GM19099 (cell line): Measurements from ENCODE around the gene ISY1.

Experiments
- POLR2A ChIP-seq: IDR thresholded peaks from 3 replicates; pipeline ENCODE4 v1.6.1; 2011; ENCODE audit warnings: low read depth; ENCODE audit not compliant: insufficient read length; ENCODE audit errors: extremely low read depth

The ISY1 gene

GRCh38 chr3:129126726-129127280, 34.1 kb downstream of the ISY1 start:
- no peak for TF ChIP-seq POLR2A

DNA sequence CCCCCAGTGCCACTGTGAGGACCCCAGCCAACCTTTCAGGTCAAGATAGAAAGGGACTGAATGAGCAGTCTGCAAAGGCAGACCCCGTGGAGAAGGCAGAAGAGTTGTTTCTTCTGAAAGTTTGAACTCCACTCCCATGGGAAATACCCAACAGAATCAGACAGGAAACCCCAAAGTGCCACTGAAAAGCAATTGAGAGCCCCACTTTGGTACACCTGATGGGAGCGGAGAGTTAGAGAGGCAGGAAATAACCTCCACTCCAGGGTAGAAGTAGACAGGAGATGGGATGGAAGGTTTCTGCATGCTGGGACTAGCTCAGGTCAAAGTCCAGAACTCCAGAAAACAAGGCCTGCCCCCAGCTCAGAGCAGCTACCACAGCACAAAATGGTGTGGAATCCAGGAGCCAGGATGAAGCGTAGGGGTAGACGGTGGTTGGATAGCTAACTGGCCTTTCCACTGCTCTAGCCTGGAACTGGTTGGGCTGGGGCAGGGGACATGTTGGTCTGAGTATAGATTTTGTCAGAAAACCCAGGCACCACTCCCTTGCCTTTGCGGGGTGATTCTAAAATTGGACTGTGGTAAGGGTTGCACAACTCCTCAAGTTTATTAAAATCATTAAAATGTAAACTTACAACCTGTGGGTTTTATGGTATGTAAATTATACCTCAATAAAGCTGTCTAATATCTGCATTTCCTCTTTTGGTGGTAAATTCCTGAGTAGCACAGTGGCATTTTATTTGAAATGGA, 37.4 kb downstream of the ISY1 start:
- no peak for TF ChIP-seq POLR2A

DNA sequence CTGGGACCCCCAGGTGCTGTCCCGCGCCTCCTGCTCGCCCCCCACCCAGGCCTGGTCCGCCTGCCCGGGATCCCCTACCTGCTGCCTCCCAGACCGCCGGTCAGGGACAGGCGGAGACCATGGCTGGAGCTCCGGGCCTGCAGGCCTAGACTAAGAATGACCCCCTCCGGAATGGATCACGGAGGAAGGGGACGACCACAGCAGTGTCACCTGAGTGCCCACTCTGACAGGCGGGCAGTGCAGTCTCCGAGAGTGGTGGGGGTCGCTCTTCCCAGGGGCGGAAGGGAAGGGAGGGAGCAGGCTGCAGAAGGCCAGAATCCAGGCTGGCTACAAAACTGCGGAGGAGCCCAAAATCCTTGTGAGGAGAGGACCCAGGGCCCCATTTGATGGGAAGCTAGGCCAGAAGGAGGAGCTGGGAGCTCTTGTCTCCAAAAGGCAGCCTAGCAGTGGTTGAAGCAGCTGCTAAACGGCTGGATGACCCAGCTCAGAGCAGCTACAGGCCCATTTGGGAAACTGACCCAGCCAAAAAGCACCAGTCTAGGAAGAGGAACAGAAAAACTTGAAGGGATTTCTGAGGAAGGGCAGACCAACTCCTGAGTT, 38.4 kb downstream of the ISY1 start:
- no peak for TF ChIP-seq POLR2A

DNA sequence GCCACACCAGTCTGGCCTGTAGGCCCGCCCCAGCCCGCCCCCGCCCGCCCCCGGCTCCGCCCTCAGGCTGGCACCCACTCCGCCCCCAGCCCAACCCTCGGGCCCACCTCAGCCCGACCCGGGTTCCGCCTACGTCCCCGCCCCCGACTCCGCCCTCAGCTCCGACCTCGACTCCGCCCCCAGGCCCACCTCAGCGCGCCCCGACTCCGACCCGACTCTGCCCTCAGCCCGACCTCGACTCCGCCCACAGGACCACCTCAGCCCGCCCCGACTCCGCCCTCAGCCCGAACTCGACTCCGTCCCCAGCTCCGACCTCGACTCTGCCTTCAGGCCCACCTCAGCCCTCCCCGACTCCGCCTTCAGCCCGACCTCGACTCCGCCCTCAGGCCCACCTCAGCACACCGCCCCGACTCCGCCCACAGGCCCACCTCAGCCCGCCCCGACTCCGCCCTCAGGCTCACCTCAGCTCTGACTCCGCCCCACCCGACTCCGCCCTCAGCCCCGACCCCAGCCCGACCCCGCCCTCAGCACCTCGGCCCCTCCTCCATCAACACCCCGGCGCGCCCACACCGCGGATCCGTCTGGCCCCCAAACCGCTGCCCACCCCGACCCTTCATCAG, 39.0 kb downstream of the ISY1 start, which contains the start of gene RAB43:
Gene RAB43, minus strand, starts transcription at position 13 of the 620 bp plus-strand sequence. CDS start 315 bp downstream, outside the sequence.
- TF ChIP-seq POLR2A = peak; percentile 13

- peak; percentile 42 for TF ChIP-seq POLR2A
These were observed 39.7 kb downstream of the ISY1 start for GRCh38 chr3:129121016-129121791.

- TF ChIP-seq POLR2A = peak; percentile 81
These were observed 40.4 kb downstream of the ISY1 start for GRCh38 chr3:129120254-129121004.

GRCh38 chr3:129119365-129120100, 41.3 kb downstream of the ISY1 start:
- TF ChIP-seq POLR2A = no peak

DNA sequence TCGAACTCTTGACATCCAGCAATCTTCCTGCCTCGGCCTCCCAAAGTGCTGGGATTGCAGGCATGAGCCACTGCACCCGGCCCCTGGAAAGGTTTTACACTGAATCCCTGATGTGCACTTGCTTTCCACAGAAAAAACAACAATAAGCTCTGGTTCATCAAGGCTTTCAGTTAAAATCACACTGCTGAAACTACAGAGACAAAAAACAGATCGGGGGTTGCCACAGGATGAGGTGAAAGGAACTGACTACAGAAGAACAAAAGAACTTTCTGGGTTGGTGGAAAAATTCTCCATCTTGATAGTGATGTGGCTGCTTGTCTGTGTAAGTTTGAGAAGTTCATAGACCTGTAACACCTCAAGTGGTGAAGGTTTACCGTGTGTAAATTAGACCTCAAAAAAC, 42.1 kb downstream of the ISY1 start:
- TF ChIP-seq POLR2A = no peak

GRCh38 chr3:129117134-129117533, 43.7 kb downstream of the ISY1 start:
- no peak for TF ChIP-seq POLR2A

- no peak for TF ChIP-seq POLR2A
These were observed 44.3 kb downstream of the ISY1 start for GRCh38 chr3:129116482-129116946.

DNA sequence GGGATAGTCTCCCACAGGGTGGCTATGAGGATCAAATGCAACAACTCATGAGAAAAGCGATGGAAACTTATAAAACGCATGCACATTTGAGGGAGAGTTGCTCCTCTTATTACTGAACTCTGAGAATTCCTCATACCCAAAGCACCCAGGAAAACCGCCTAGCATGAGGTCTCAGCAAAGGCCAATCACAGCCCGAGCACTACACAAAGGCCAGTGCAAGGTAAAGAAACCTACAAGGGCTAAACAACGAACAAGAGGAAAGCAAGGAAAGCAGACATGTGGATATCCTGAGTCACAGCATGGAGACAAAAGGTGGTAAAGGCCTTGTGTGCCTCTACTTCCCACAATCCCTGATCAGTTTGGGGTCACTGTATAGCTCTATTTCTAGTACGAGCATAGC, 46.4 kb downstream of the ISY1 start:
- no peak for TF ChIP-seq POLR2A

DNA sequence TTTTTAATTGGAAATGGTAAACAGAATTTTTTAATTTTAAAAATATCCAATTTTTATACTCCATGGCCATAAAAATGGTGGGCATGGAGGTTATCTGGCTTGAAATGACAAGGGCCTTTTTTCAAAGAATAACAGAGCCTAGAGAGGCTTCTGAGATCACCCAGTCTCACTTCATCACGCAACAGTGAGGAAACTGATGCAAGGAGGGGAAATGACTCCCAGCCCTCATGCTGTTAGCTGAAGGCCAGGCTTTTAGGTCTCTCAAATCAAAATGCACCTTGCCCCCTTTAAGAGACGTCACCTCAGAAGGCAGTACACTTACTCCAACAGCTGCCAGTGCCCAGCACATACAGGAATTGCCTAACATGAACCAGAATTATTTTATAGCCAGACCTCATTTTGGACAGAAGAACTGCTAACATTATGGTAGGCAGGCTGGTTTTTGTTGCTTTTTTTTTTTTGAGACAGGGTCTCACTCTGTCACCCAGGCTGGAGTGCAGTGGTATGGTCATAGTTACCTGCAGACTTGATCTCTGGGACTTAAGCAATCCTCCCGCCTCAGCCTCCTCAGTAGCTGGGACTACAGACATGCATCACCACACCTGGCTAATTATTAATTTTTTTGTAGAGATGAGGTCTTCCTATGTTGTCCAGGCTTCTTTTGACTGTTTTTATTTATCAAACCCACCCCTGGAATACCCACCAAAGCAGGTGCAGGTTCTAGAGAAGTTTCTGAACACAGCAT, 48.4 kb downstream of the ISY1 start:
- no peak for TF ChIP-seq POLR2A

GRCh38 chr3:129107793-129108192, 53.1 kb downstream of the ISY1 start:
- no peak for TF ChIP-seq POLR2A

- no peak for TF ChIP-seq POLR2A
These were observed 53.8 kb downstream of the ISY1 start for GRCh38 chr3:129106866-129107565.
